ENCODE results near the gene HABP2.

GRCh38 chr10:113539789-113540188 is 13.1 kb upstream of the HABP2 start:
- TF ChIP-seq ZNF184 (CRISPR knock-in tag; IDR thresholded peaks at IDR 0.05), result no peak
- TF ChIP-seq RBBP5 (IDR thresholded peaks at IDR 0.05; ENCODE audit: borderline replicate concordance, insufficient read depth, low read length, poor library complexity, severe bottlenecking), result no peak
- TF ChIP-seq ATF1 (CRISPR knock-in tag; IDR thresholded peaks at IDR 0.05), result no peak
- TF ChIP-seq ATF1 (tag; IDR thresholded peaks at IDR 0.05), result no peak
- no peak for TF ChIP-seq ELK1 (CRISPR knock-in tag; IDR thresholded peaks at IDR 0.05)
- no peak for TF ChIP-seq EP300 (IDR thresholded peaks at IDR 0.05; ENCODE audit: low read length)
- no peak for TF ChIP-seq MLLT1 (IDR thresholded peaks at IDR 0.05)
- no peak for TF ChIP-seq NRF1 (conservative IDR thresholded peaks at IDR 0.05 in 1 of 2, IDR thresholded peaks at IDR 0.05 in 1 of 2)
- TF ChIP-seq GABPA (tag; conservative IDR thresholded peaks at IDR 0.05; ENCODE audit: low read depth), result no peak
- TF ChIP-seq ZNF274 (IDR thresholded peaks at IDR 0.05; ENCODE audit: borderline replicate concordance, low read depth, low read length), result no peak
- no peak for TF ChIP-seq POLR2A (conservative IDR thresholded peaks at IDR 0.05)
